ENCODE measurements around the gene CASZ1. TPM values are rescaled to one million over a fixed set of nuclear protein-coding genes. Genes with fewer than 3 reads are reported as not detected.

Gene CASZ1
- total RNA-seq, result 1 to 10 TPM; 7.5 to 8.8 TPM
- 1 to 10 TPM in 1 of 2 donors, under 1 TPM in 1; 0.13 to 1.9 TPM for polyA plus RNA-seq

GRCh38 chr1:10796029-10796944, at the start of gene CASZ1:
CASZ1 (minus strand) TSS chr1:10796646; CDS start chr1:10693889, 102,757 bp downstream.
- Mint-ChIP-seq H3K27me3 (peaks cover 39 to 44% of the 10 kb centered on the region in 2 donors), H3K4me1 (peaks cover 7 to 23% (median 14%) of the 10 kb centered on the region in 4 donors), H3K36me3 (no peaks in the 10 kb centered on the region), H3K27ac (no peak within 1 kb of the TSS), H3K4me3 (peak within 1 kb of the TSS in 3 of 8 donors; percentile 24 to 41 (median 25)), H3K9me3 (peaks cover 0 to 1% (median 0%) of the 10 kb centered on the region in 8 donors)
- no peaks in the 10 kb centered on the region for H3K9me3 ChIP-seq (ENCODE audit: control insufficient read depth in 1 of 2, low read length in 2 of 2)
- ChIA-PET CTCF (ENCODE audit: partially characterized antibody) (no interaction called here), POLR2A (ENCODE audit: partially characterized antibody) (no interaction called here)
- no peak for DNase-seq
- intact Hi-C loops (cut with micrococcal nuclease), result no loop called here
- no peaks in the 10 kb centered on the region for H3K36me3 ChIP-seq (ENCODE audit: insufficient read depth, low read length)
- peaks cover 20% of the 10 kb centered on the region for H3K4me1 ChIP-seq (ENCODE audit: insufficient read depth, low read length)
- no peak within 1 kb of the TSS for H3K27ac ChIP-seq (ENCODE audit: low read depth, low read length)
- no peak within 1 kb of the TSS for H3K4me3 ChIP-seq (ENCODE audit: low read length in 2 of 2)
- peaks cover 19% of the 10 kb centered on the region for H3K27me3 ChIP-seq (ENCODE audit: insufficient read depth, low read length)

- POLR2A ChIA-PET (ENCODE audit: partially characterized antibody), result no interaction called here
- no peaks in the 10 kb centered on the region for H3K36me3 ChIP-seq (ENCODE audit: insufficient read depth, low read length)
- CTCF ChIA-PET (ENCODE audit: partially characterized antibody), result interaction anchor here (1.0 kb wide), 1 partner anchor 66 kb away, joined by 3 read pairs; no protein-coding TSS in a partner anchor
- no peak overlapping the region for H3K27ac ChIP-seq (ENCODE audit: low read depth, low read length)
- DNase-seq, result no peak
- intact Hi-C loops (cut with micrococcal nuclease), result no loop called here
- H3K4me1 Mint-ChIP-seq, result peaks cover 0 to 3% (median 0%) of the 10 kb centered on the region in 4 donors
- no peaks in the 10 kb centered on the region for H3K4me1 ChIP-seq (ENCODE audit: insufficient read depth, low read length)
- H3K4me3 Mint-ChIP-seq, result no peak overlapping the region
- H3K4me3 ChIP-seq (ENCODE audit: low read length in 2 of 2), result no peak overlapping the region
- peaks cover 16% of the 10 kb centered on the region in 2 donors for H3K27me3 Mint-ChIP-seq
- no peak overlapping the region for H3K27ac Mint-ChIP-seq
- no peaks in the 10 kb centered on the region for H3K36me3 Mint-ChIP-seq
- peaks cover 0 to 12% (median 5%) of the 10 kb centered on the region in 8 donors for H3K9me3 Mint-ChIP-seq
- no peaks in the 10 kb centered on the region for H3K27me3 ChIP-seq (ENCODE audit: insufficient read depth, low read length)
- no peaks in the 10 kb centered on the region for H3K9me3 ChIP-seq (ENCODE audit: control insufficient read depth in 1 of 2, low read length in 2 of 2)
Measured at GRCh38 chr1:10843697-10844096, 47.3 kb upstream of the CASZ1 start.

GRCh38 chr1:10841118-10841517, 44.7 kb upstream of the CASZ1 start:
- H3K27ac ChIP-seq (ENCODE audit: low read depth, low read length), result no peak overlapping the region
- DNase-seq, result no peak
- no peaks in the 10 kb centered on the region for H3K27me3 ChIP-seq (ENCODE audit: insufficient read depth, low read length)
- H3K27ac Mint-ChIP-seq, result no peak overlapping the region
- CTCF ChIA-PET (ENCODE audit: partially characterized antibody), result no interaction called here
- H3K4me3 Mint-ChIP-seq, result no peak overlapping the region
- peaks cover 22 to 28% of the 10 kb centered on the region in 2 donors for H3K27me3 Mint-ChIP-seq
- H3K9me3 ChIP-seq (ENCODE audit: control insufficient read depth in 1 of 2, low read length in 2 of 2), result no peaks in the 10 kb centered on the region
- no peaks in the 10 kb centered on the region for H3K36me3 Mint-ChIP-seq
- peaks cover 0 to 3% (median 0%) of the 10 kb centered on the region in 4 donors for H3K4me1 Mint-ChIP-seq
- peaks cover 0 to 12% (median 5%) of the 10 kb centered on the region in 8 donors for H3K9me3 Mint-ChIP-seq
- POLR2A ChIA-PET (ENCODE audit: partially characterized antibody), result no interaction called here
- H3K36me3 ChIP-seq (ENCODE audit: insufficient read depth, low read length), result no peaks in the 10 kb centered on the region
- no peaks in the 10 kb centered on the region for H3K4me1 ChIP-seq (ENCODE audit: insufficient read depth, low read length)
- intact Hi-C loops (cut with micrococcal nuclease), result no loop called here
- no peak overlapping the region for H3K4me3 ChIP-seq (ENCODE audit: low read length in 2 of 2)

GRCh38 chr1:10839188-10839770, 42.8 kb upstream of the CASZ1 start:
- peaks cover 23 to 28% of the 10 kb centered on the region in 2 donors for H3K27me3 Mint-ChIP-seq
- DNase-seq, result no peak
- intact Hi-C loops (cut with micrococcal nuclease), result no loop called here
- no peaks in the 10 kb centered on the region for H3K4me1 ChIP-seq (ENCODE audit: insufficient read depth, low read length)
- POLR2A ChIA-PET (ENCODE audit: partially characterized antibody), result no interaction called here
- no peak overlapping the region for H3K4me3 ChIP-seq (ENCODE audit: low read length in 2 of 2)
- no peaks in the 10 kb centered on the region for H3K36me3 Mint-ChIP-seq
- H3K27me3 ChIP-seq (ENCODE audit: insufficient read depth, low read length), result no peaks in the 10 kb centered on the region
- H3K4me1 Mint-ChIP-seq, result peaks cover 0 to 3% (median 0%) of the 10 kb centered on the region in 4 donors
- no peak overlapping the region for H3K4me3 Mint-ChIP-seq
- no peak overlapping the region for H3K27ac Mint-ChIP-seq
- no peaks in the 10 kb centered on the region for H3K9me3 ChIP-seq (ENCODE audit: control insufficient read depth in 1 of 2, low read length in 2 of 2)
- H3K36me3 ChIP-seq (ENCODE audit: insufficient read depth, low read length), result no peaks in the 10 kb centered on the region
- CTCF ChIA-PET (ENCODE audit: partially characterized antibody), result no interaction called here
- no peak overlapping the region for H3K27ac ChIP-seq (ENCODE audit: low read depth, low read length)
- peaks cover 0 to 9% (median 5%) of the 10 kb centered on the region in 8 donors for H3K9me3 Mint-ChIP-seq

GRCh38 chr1:10838541-10838940, 42.1 kb upstream of the CASZ1 start:
- H3K27me3 ChIP-seq (ENCODE audit: insufficient read depth, low read length), result no peaks in the 10 kb centered on the region
- no peaks in the 10 kb centered on the region for H3K4me1 ChIP-seq (ENCODE audit: insufficient read depth, low read length)
- ChIA-PET POLR2A (ENCODE audit: partially characterized antibody) (no interaction called here), CTCF (ENCODE audit: partially characterized antibody) (no interaction called here)
- H3K27ac ChIP-seq (ENCODE audit: low read depth, low read length), result no peak overlapping the region
- no peaks in the 10 kb centered on the region for H3K36me3 ChIP-seq (ENCODE audit: insufficient read depth, low read length)
- Mint-ChIP-seq H3K4me3 (no peak overlapping the region), H3K36me3 (no peaks in the 10 kb centered on the region), H3K27me3 (peaks cover 22 to 31% of the 10 kb centered on the region in 2 donors), H3K27ac (no peak overlapping the region), H3K9me3 (peaks cover 0 to 4% (median 0%) of the 10 kb centered on the region in 8 donors), H3K4me1 (peaks cover 0 to 3% (median 0%) of the 10 kb centered on the region in 4 donors)
- H3K4me3 ChIP-seq (ENCODE audit: low read length in 2 of 2), result no peak overlapping the region
- intact Hi-C loops (cut with micrococcal nuclease), result no loop called here
- no peak for DNase-seq
- H3K9me3 ChIP-seq (ENCODE audit: control insufficient read depth in 1 of 2, low read length in 2 of 2), result no peaks in the 10 kb centered on the region

- DNase-seq, result no peak
- Histone ChIP-seq H3K27me3 (ENCODE audit: insufficient read depth, low read length) (no peaks in the 10 kb centered on the region), H3K4me1 (ENCODE audit: insufficient read depth, low read length) (no peaks in the 10 kb centered on the region), H3K4me3 (ENCODE audit: low read length in 2 of 2) (no peak overlapping the region), H3K27ac (ENCODE audit: low read depth, low read length) (no peak overlapping the region), H3K9me3 (ENCODE audit: control insufficient read depth in 1 of 2, low read length in 2 of 2) (no peaks in the 10 kb centered on the region), H3K36me3 (ENCODE audit: insufficient read depth, low read length) (no peaks in the 10 kb centered on the region)
- CTCF ChIA-PET (ENCODE audit: partially characterized antibody), result no interaction called here
- Mint-ChIP-seq H3K36me3 (no peaks in the 10 kb centered on the region), H3K4me1 (peaks cover 0 to 3% (median 0%) of the 10 kb centered on the region in 4 donors), H3K4me3 (no peak overlapping the region), H3K27me3 (peaks cover 20 to 32% of the 10 kb centered on the region in 2 donors), H3K27ac (no peak overlapping the region), H3K9me3 (peaks cover 0 to 4% (median 0%) of the 10 kb centered on the region in 8 donors)
- intact Hi-C loops (cut with micrococcal nuclease), result no loop called here
- POLR2A ChIA-PET (ENCODE audit: partially characterized antibody), result no interaction called here
Measured at GRCh38 chr1:10836726-10837125, 40.3 kb upstream of the CASZ1 start.

GRCh38 chr1:10835822-10836421, 39.5 kb upstream of the CASZ1 start:
- no peaks in the 10 kb centered on the region for H3K27me3 ChIP-seq (ENCODE audit: insufficient read depth, low read length)
- no peak overlapping the region for H3K4me3 Mint-ChIP-seq
- H3K36me3 Mint-ChIP-seq, result no peaks in the 10 kb centered on the region
- no peak overlapping the region for H3K27ac ChIP-seq (ENCODE audit: low read depth, low read length)
- no peaks in the 10 kb centered on the region for H3K36me3 ChIP-seq (ENCODE audit: insufficient read depth, low read length)
- intact Hi-C loops (cut with micrococcal nuclease), result no loop called here
- H3K4me1 ChIP-seq (ENCODE audit: insufficient read depth, low read length), result no peaks in the 10 kb centered on the region
- peaks cover 20 to 25% of the 10 kb centered on the region in 2 donors for H3K27me3 Mint-ChIP-seq
- H3K9me3 Mint-ChIP-seq, result peaks cover 0 to 4% (median 0%) of the 10 kb centered on the region in 8 donors
- ChIA-PET POLR2A (ENCODE audit: partially characterized antibody) (no interaction called here), CTCF (ENCODE audit: partially characterized antibody) (no interaction called here)
- no peak overlapping the region for H3K27ac Mint-ChIP-seq
- H3K4me3 ChIP-seq (ENCODE audit: low read length in 2 of 2), result no peak overlapping the region
- no peaks in the 10 kb centered on the region for H3K9me3 ChIP-seq (ENCODE audit: control insufficient read depth in 1 of 2, low read length in 2 of 2)
- DNase-seq, result no peak
- peaks cover 0 to 3% (median 0%) of the 10 kb centered on the region in 4 donors for H3K4me1 Mint-ChIP-seq
